Sigmoid colon (tissue), 4 donors: ENCODE results near the gene PCDH10.
A peak's percentile ranks its signal among the peaks of the same experiment; 100 is the strongest.

ENCODE experiments used
- CTCF ChIP-seq, 4 experiments: fragments of 450-650 bp in 3 of 4; fragments of 200-600 bp in 1 of 4; IDR thresholded peaks; one replicate each; pipeline ENCODE4 v1.5.1; 2016 to 2019; ENCODE audit warnings: antibody characterized with exemption in 4 of 4, mild to moderate bottlenecking in 3 of 4, moderate library complexity in 2 of 4
- EP300 ChIP-seq, 4 donors: sonication (generic); formaldehyde crosslinking; IDR thresholded peaks; one replicate each; pipeline ENCODE4 v1.6.1; 2017; ENCODE audit warnings: antibody characterized with exemption in 4 of 4

GRCh38 chr4:133154725-133155124 lies 5.6 kb downstream of the PCDH10 start:
- TF ChIP-seq EP300 (IDR thresholded peaks at IDR 0.05) (no peak), CTCF (IDR thresholded peaks at IDR 0.05) (peak in 3 of 4 experiments; percentile 10 to 40 (median 19))
